SK-N-SH (cell line): ENCODE data around the gene IGSF3. TPM values are rescaled to one million over a fixed set of nuclear protein-coding genes. Genes with fewer than 3 reads are reported as not detected.
A peak's percentile ranks its signal among the peaks of the same experiment; 100 is the strongest.
"Not testable (repeated sequence)": the region's sequence is repeated elsewhere in the genome, so short reads cannot be mapped to it uniquely, and the experiment has no call there.

ENCODE experiments used
- CTCF ChIA-PET: fragments of 300-600, 350-600 bp; formaldehyde crosslinking; extraction: SDS; loops from one replicate; lab custom pipeline; 2021; lab: Yijun Ruan, JAX
- POLR2A ChIA-PET: fragments of 350-600 bp; sonication (Branson Sonifier 250); formaldehyde crosslinking; extraction: SDS; loops from one replicate; lab custom pipeline; 2020; ENCODE audit warnings: antibody characterized with exemption, inconsistent platforms; lab: Yijun Ruan, JAX
- DNase-seq: peaks from one replicate; pipeline ENCODE4 v3.0.0; 2012
- H2AFZ ChIP-seq: fragments of 200-600 bp; sonication (generic); 2 replicates; pipeline ENCODE4 v1.8.1; 2016; ENCODE audit warnings: antibody characterized with exemption, mild to moderate bottlenecking, low read depth
- H3F3A ChIP-seq: fragments of 200-600 bp; sonication (generic); replicated peaks from 2 replicates; pipeline ENCODE3; 2016; ENCODE audit warnings: antibody characterized with exemption, mild to moderate bottlenecking; ENCODE audit not compliant: insufficient read depth
- H3K27ac ChIP-seq, 2 experiments: fragments of 200-500 bp in 1 of 2; fragments of 200-600 bp in 1 of 2; sonication (Bioruptor generic) in 1 of 2; sonication (generic), shearing (Covaris generic) in 1 of 2; 2 replicates each; pipeline versions ENCODE4 v1.5.1 to v1.6.1; 2014 to 2016; ENCODE audit warnings: low read depth in 2 of 2, inconsistent platforms in 1 of 2, low read length in 1 of 2, mild to moderate bottlenecking in 1 of 2, mixed read lengths in 1 of 2
- H3K27me3 ChIP-seq: fragments of 200-600 bp; sonication (generic), shearing (Covaris generic); 2 replicates; pipeline ENCODE4 v1.6.1; 2016; ENCODE audit warnings: mixed run types; ENCODE audit not compliant: insufficient read depth
- H3K36me3 ChIP-seq, 2 experiments: fragments of 200-500 bp in 1 of 2; fragments of 200-600 bp in 1 of 2; sonication (Bioruptor generic) in 1 of 2; sonication (generic) in 1 of 2; replicated peaks in 1 of 2; 2 replicates each; pipeline versions ENCODE3 to v1.5.1; 2014 to 2016; ENCODE audit warnings: low read length in 1 of 2, mild to moderate bottlenecking in 1 of 2; ENCODE audit not compliant: insufficient read depth in 2 of 2, control insufficient read depth in 1 of 2
- H3K4me1 ChIP-seq, 2 experiments: fragments of 200-500 bp in 1 of 2; fragments of 200-600 bp in 1 of 2; sonication (Bioruptor generic) in 1 of 2; sonication (generic), shearing (Covaris generic) in 1 of 2; 2 replicates each; pipeline versions ENCODE4 v1.5.1 to v1.6.1; 2014 to 2016; ENCODE audit warnings: low read depth in 1 of 2, low read length in 1 of 2, mixed run types in 1 of 2; ENCODE audit not compliant: insufficient read depth in 2 of 2, control insufficient read depth in 1 of 2
- H3K4me2 ChIP-seq: fragments of 200-600 bp; sonication (generic), shearing (Covaris generic); 2 replicates; pipeline ENCODE4 v1.6.1; 2017; ENCODE audit warnings: mixed run types
- H3K4me3 ChIP-seq, 2 experiments: fragments of 200-500 bp in 1 of 2; fragments of 200-600 bp in 1 of 2; sonication (Bioruptor generic) in 1 of 2; sonication (generic), shearing (Covaris generic) in 1 of 2; 2 replicates each; pipeline versions ENCODE4 v1.5.1 to v1.8.1; 2014 to 2016; ENCODE audit warnings: low read depth in 2 of 2, inconsistent platforms in 1 of 2, low read length in 1 of 2, mild to moderate bottlenecking in 1 of 2, mixed read lengths in 1 of 2, moderate library complexity in 1 of 2
- H3K79me2 ChIP-seq: fragments of 200-600 bp; sonication (generic); 2 replicates; pipeline ENCODE4 v1.8.1; 2017; ENCODE audit warnings: mild to moderate bottlenecking; ENCODE audit not compliant: insufficient read depth
- H3K9ac ChIP-seq: fragments of 200-600 bp; sonication (generic); 2 replicates; pipeline ENCODE4 v1.6.1; 2017; ENCODE audit warnings: mixed run types
- H3K9me2 ChIP-seq: fragments of 200-600 bp; sonication (generic); 2 replicates; pipeline ENCODE4 v1.6.1; 2017; ENCODE audit warnings: mixed run types
- H3K9me3 ChIP-seq: fragments of 200-600 bp; sonication (generic); 2 replicates; pipeline ENCODE4 v1.6.1; 2017; ENCODE audit warnings: mixed run types, mild to moderate bottlenecking, moderate library complexity
- H4K20me1 ChIP-seq: fragments of 200-600 bp; sonication (generic); 2 replicates; pipeline ENCODE4 v1.6.1; 2017; ENCODE audit warnings: mild to moderate bottlenecking, mixed run types; ENCODE audit not compliant: insufficient read depth
- EP300 ChIP-seq, 2 experiments: IDR thresholded peaks; 2 replicates each; pipeline versions ENCODE4 v1.4.0 to v1.6.1; 2012; ENCODE audit warnings: borderline replicate concordance in 1 of 2, low read depth in 1 of 2, low read length in 1 of 2
- FOXJ3 ChIP-seq: sonication (generic); formaldehyde crosslinking; IDR thresholded peaks from 2 replicates; pipeline ENCODE4 v1.5.1; 2020; ENCODE audit warnings: mild to moderate bottlenecking, missing genetic modification reagents
- GATA2 ChIP-seq: sonication (generic); formaldehyde crosslinking; IDR thresholded peaks from 2 replicates; pipeline ENCODE4 v1.5.0; 2020; ENCODE audit warnings: mild to moderate bottlenecking, missing genetic modification reagents
- MXI1 ChIP-seq: IDR thresholded peaks from 2 replicates; pipeline ENCODE4 v1.6.1; 2012; ENCODE audit warnings: mild to moderate bottlenecking, low read depth, low read length, improper control_type of control experiment
- TCF12 ChIP-seq: IDR thresholded peaks from 2 replicates; pipeline ENCODE4 v1.4.0; 2012
- WGBS: methylation state at CpG from one replicate; pipeline ENCODE4 v1.1.6; 2017; ENCODE audit warnings: low lambda C conversion rate; 5-methylcytosine and 5-hydroxymethylcytosine counted together
- polyA plus RNA-seq, 3 experiments: library from polyadenylated mRNA; depleted of rRNA; stranded (reverse); fragments of >200 nt; gene quantifications; 2 replicates each; pipeline ENCODE4 v1.2.3, GENCODE V29; 2012
- TF ChIP-seq, protein P1 (sequence below): IDR thresholded peaks from 2 replicates; pipeline ENCODE4; 2012

The IGSF3 gene
- polyA plus RNA-seq, 1 of the 3 experiments (the other 2 are of a cell fraction), result 3.0 TPM

DNA sequence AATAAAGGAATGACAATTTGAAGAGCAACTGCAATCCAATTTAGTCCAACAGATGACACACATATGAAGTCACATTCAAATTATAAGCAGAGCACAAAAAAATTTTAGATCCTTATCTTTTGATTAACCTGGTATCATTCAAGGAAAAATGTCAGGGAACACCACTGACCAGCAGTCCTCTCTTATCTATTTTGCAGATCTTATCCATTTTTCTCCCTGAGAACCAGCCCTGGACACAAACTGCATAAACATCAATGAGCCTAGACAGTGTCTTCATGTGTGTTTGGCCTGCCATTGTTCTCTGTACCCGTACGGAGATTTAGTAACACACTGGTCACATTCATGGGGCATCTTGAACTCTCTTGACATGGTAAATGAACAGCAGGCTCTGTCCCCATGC lies 14.9 kb downstream of the IGSF3 start:
- H3K27ac ChIP-seq, H3K9me3 ChIP-seq, H4K20me1 ChIP-seq, CTCF ChIA-PET, H3F3A ChIP-seq, H3K4me3 ChIP-seq, POLR2A ChIA-PET, H3K36me3 ChIP-seq, DNase-seq, H3K27me3 ChIP-seq, H3K9ac ChIP-seq, H3K9me2 ChIP-seq, H2AFZ ChIP-seq, H3K79me2 ChIP-seq, H3K4me2 ChIP-seq: not testable (repeated sequence)
- TF ChIP-seq GATA2 (CRISPR knock-in tag), result peak; percentile 79
- WGBS, result 82% methylated on average over 2 of the region's 2 CpGs
- peaks cover 0 to 25% of the 10 kb centered on the region in 2 experiments; a peak in 2 of 4 replicates for H3K4me1 ChIP-seq

DNA sequence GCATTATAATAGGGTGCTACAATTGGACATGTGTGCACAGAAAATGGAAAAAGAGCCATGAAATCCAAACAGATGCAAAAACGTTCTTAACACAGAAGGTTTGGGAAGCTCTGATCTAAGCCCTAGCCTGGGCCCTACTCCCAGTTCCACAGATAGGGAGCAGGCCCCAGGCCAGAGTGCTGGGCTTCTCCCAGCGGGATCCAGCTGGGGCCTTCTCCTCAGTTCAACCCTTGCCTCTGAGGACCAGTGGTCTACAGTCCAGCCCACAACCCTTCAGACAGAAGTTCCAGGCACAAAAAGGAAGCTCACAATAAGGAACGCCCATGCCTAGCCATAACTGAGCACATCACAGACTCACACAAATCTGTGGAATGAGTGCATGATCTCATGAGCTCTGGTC lies 16.8 kb downstream of the IGSF3 start:
- H3K4me2 ChIP-seq, H3K4me3 ChIP-seq, H3K27me3 ChIP-seq, H3K27ac ChIP-seq, H3K79me2 ChIP-seq, H2AFZ ChIP-seq, H3F3A ChIP-seq, H3K9me3 ChIP-seq, H4K20me1 ChIP-seq, POLR2A ChIA-PET, H3K9me2 ChIP-seq, DNase-seq, H3K36me3 ChIP-seq, H3K9ac ChIP-seq: not testable (repeated sequence)
- H3K4me1 ChIP-seq, result peaks cover 0 to 37% of the 10 kb centered on the region in 2 experiments; a peak in 2 of 4 replicates
- WGBS, result 40% methylated on average over 2 of the region's 3 CpGs
- CTCF ChIA-PET, result interaction anchor here (0.9 kb wide), 1 partner anchor 76 kb away, joined by 3 read pairs; no protein-coding TSS in a partner anchor

DNA sequence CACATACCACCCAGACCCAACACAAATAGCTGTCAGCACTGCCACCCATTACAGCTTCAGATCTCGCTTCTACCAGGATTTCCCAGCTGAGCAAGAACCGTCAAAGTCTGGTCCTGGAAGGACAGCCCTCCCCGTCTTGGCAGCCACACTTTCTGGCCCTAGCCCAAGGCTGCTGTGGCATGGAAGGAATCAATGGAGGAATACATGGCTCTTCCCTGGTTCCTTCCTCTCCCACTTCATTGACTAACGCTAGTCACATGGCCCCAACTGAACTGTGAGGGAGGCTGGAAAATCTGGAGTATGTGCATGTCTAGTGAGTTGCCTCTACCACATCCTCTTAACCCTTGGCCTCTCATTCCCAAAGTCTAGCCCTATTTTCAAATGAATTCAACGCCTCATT lies 18.5 kb downstream of the IGSF3 start:
- DNase-seq, CTCF ChIA-PET: not testable (repeated sequence)

DNA sequence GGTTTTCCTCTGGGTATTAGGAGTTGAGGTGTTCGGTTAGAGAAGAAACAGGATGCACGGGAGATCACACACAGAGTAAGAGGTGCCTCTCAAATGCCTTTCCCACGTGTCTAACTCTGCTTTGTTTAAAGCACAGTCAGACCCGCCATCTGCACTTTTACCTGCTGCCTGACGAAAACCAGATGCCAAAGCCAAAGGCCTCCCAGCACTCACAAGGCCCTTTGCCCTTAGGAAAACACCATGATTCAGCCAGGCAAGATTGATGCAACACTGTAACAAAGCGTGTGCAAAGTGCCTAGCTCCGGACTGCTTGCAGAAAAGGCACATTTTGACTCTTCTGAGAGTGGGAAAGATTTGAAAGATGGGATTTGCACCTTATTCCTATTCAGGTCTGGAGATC lies 19.2 kb downstream of the IGSF3 start:
- H3K27ac ChIP-seq, result peak overlapping the region in 1 of 2 experiments; percentile 58; a peak in 2 of 4 replicates
- H3K79me2 ChIP-seq, H3K4me3 ChIP-seq, H2AFZ ChIP-seq, H3K9me3 ChIP-seq, H4K20me1 ChIP-seq, H3F3A ChIP-seq, CTCF ChIA-PET, H3K4me2 ChIP-seq: not testable (repeated sequence)
- 35% methylated on average over 7 of the region's 7 CpGs for WGBS
- TF ChIP-seq EP300 (IDR thresholded peaks at IDR 0.05; ENCODE audit: borderline replicate concordance in 1 of 2, low read depth in 1 of 2, low read length in 1 of 2) (0 out of 4 replicates have a peak, but pooled peaks of 1 of the 2 experiments have one; percentile 42), TCF12 (peak; percentile 57), FOXJ3 (CRISPR knock-in tag) (0 out of 2 replicates have a peak, but pooled peaks have one; percentile 30), GATA2 (CRISPR knock-in tag) (peak; percentile 38), MXI1 (peak; percentile 57; the same call in 1 of the 2 replicates)
- TF ChIP-seq, protein P1, sequence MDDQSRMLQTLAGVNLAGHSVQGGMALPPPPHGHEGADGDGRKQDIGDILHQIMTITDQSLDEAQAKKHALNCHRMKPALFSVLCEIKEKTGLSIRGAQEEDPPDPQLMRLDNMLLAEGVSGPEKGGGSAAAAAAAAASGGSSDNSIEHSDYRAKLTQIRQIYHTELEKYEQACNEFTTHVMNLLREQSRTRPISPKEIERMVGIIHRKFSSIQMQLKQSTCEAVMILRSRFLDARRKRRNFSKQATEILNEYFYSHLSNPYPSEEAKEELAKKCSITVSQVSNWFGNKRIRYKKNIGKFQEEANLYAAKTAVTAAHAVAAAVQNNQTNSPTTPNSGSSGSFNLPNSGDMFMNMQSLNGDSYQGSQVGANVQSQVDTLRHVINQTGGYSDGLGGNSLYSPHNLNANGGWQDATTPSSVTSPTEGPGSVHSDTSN, result 0 out of 2 replicates have a peak, but pooled peaks have one; percentile 17
- TF ChIP-seq, all 33 proteins: peak for 6; not testable (repeated sequence) for 27
- H3K27me3 ChIP-seq, POLR2A ChIA-PET, H3K36me3 ChIP-seq, H3K9me2 ChIP-seq, H3K9ac ChIP-seq: not testable (repeated sequence)
- peak; percentile 54 for DNase-seq
- H3K4me1 ChIP-seq, result peaks cover 0 to 41% of the 10 kb centered on the region in 2 experiments; a peak in 2 of 4 replicates

More for the DNA sequence above, 18.5 kb downstream of the IGSF3 start:
- H3F3A ChIP-seq, H3K9ac ChIP-seq, H3K27me3 ChIP-seq, H3K79me2 ChIP-seq, H4K20me1 ChIP-seq, H3K36me3 ChIP-seq, H3K9me3 ChIP-seq, H3K9me2 ChIP-seq, H2AFZ ChIP-seq, H3K4me3 ChIP-seq, H3K4me2 ChIP-seq, POLR2A ChIA-PET: not testable (repeated sequence)
- 64% methylated on average over 5 of the region's 5 CpGs for WGBS
- Histone ChIP-seq H3K27ac (peak overlapping the region in 1 of 2 experiments; percentile 58; a peak in 2 of 4 replicates), H3K4me1 (peaks cover 0 to 40% of the 10 kb centered on the region in 2 experiments; a peak in 2 of 4 replicates)

DNA sequence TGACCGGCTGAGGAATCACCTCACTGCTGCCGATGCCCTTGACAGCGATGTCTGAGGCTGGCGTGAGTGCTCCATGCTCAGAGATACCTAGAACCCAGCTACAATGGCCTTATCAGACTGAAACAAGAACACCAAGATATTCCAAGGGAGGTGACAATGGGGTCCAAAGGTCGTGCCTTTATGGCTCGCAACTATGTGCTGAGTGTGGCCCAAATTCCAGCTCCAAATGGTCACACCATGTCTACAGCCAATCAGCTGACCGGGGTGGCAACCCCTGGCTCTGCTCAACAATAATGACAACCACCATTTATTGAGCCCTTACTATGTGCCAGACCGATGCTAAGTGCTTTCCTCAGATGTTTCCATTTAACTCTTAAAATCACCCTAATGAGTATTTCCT lies 20.3 kb downstream of the IGSF3 start:
- POLR2A ChIA-PET, H4K20me1 ChIP-seq, H3K79me2 ChIP-seq, H3K27ac ChIP-seq, CTCF ChIA-PET, H3K9ac ChIP-seq, H2AFZ ChIP-seq, H3K36me3 ChIP-seq, H3K4me2 ChIP-seq, DNase-seq, H3F3A ChIP-seq, H3K4me3 ChIP-seq, H3K9me2 ChIP-seq, H3K27me3 ChIP-seq, H3K9me3 ChIP-seq: not testable (repeated sequence)
- 83% methylated on average over 7 of the region's 8 CpGs for WGBS
- peaks cover 0 to 47% of the 10 kb centered on the region in 2 experiments; a peak in 1 of 4 replicates for H3K4me1 ChIP-seq
